K562 (cell line): ENCODE data around the gene SMIM15. TPM values are rescaled to one million over a fixed set of nuclear protein-coding genes. Genes with fewer than 3 reads are reported as not detected.

Source experiments
- ATAC-seq: fragments of 200-7000 bp; cut with Tn5 transposase; 3 replicates; pipeline ENCODE4 v1.9.1; 2020; ENCODE audit warnings: moderate library complexity
- BruUV-seq: library from RNA; stranded (reverse); fragments of 400-500 nt; replicated peaks from 2 replicates; lab custom pipeline; 2021; lab: Mats Ljungman, UMichigan
- CTCF ChIA-PET: fragments of 300-600 bp; formaldehyde crosslinking; extraction: SDS; loops from one replicate; lab custom pipeline; 2021; ENCODE audit warnings: low intra/inter-chr PET ratio; lab: Yijun Ruan, JAX
- POLR2A ChIA-PET: fragments of 300-600, 350-650 bp; sonication (Branson Sonifier 250); formaldehyde crosslinking; extraction: SDS; loops from one replicate; lab custom pipeline; 2021; ENCODE audit warnings: antibody characterized with exemption, inconsistent platforms; lab: Yijun Ruan, JAX
- DNase-seq, 4 experiments: peaks; one replicate each; pipeline versions ENCODE4 v3.0.0 to v3.0.0-alpha.2; 2011 to 2018; ENCODE audit warnings: low spot score in 3 of 4, mixed read lengths in 3 of 4; ENCODE audit errors: extremely low read depth in 1 of 4
- FAIRE-seq: peaks from 2 replicates; lab custom pipeline; 2011; peaks lifted over from hg19 to GRCh38; lab: Jason Lieb, UNC
- H2AFZ ChIP-seq: 2 replicates; pipeline ENCODE4 v1.6.0; 2011; ENCODE audit warnings: low read depth, low read length, control low read depth, inconsistent platforms
- H3K27ac ChIP-seq: fragments of 200-600 bp; 3 replicates; pipeline ENCODE4 v1.8.0; 2011; ENCODE audit warnings: low read depth, mild to moderate bottlenecking, control low read depth, inconsistent platforms, low read length, moderate library complexity, mixed read lengths; ENCODE audit errors: extremely low read depth
- H3K27me3 ChIP-seq, 2 experiments: fragments of 300-600 bp in 1 of 2; 2 replicates in 1 of 2; 3 replicates in 1 of 2; pipeline versions ENCODE4 v1.6.0 to v1.8.0; 2011; ENCODE audit warnings: inconsistent platforms in 2 of 2, low read length in 2 of 2, mild to moderate bottlenecking in 1 of 2, mixed read lengths in 1 of 2, moderate library complexity in 1 of 2; ENCODE audit not compliant: control insufficient read depth in 2 of 2, insufficient read depth in 2 of 2
- H3K36me3 ChIP-seq: fragments of 300-600 bp; 3 replicates; pipeline ENCODE4 v1.8.0; 2011; ENCODE audit warnings: mild to moderate bottlenecking, low read length, inconsistent platforms; ENCODE audit not compliant: control insufficient read depth, insufficient read depth
- H3K4me1 ChIP-seq, 2 experiments: fragments of 200-600 bp in 1 of 2; replicated peaks in 1 of 2; 2 replicates in 1 of 2; 3 replicates in 1 of 2; pipeline versions ENCODE4 v1.5.1 to v1.8.0; 2011; ENCODE audit warnings: inconsistent platforms in 2 of 2, low read length in 2 of 2, mild to moderate bottlenecking in 1 of 2, mixed read lengths in 1 of 2, moderate library complexity in 1 of 2; ENCODE audit not compliant: control insufficient read depth in 2 of 2, insufficient read depth in 2 of 2
- H3K4me2 ChIP-seq: 2 replicates; pipeline ENCODE4 v1.6.1; 2011; ENCODE audit warnings: low read length, control low read depth, inconsistent platforms, mixed read lengths; ENCODE audit not compliant: insufficient read depth
- H3K4me3 ChIP-seq: fragments of 200-600 bp; sonication (generic), shearing (Covaris generic); 2 replicates; pipeline ENCODE4 v1.5.1; 2016; ENCODE audit warnings: control low read depth, inconsistent platforms
- H3K79me2 ChIP-seq: fragments of 200-600 bp; 3 replicates; pipeline ENCODE4 v1.8.0; 2011; ENCODE audit warnings: low read length, inconsistent platforms; ENCODE audit not compliant: control insufficient read depth, insufficient read depth
- H3K9ac ChIP-seq, 2 experiments: 2 replicates each; pipeline versions ENCODE4 v1.6.0 to v1.6.1; 2011; ENCODE audit warnings: low read depth in 2 of 2, low read length in 2 of 2, control low read depth in 1 of 2, inconsistent platforms in 1 of 2, mild to moderate bottlenecking in 1 of 2, mixed read lengths in 1 of 2; ENCODE audit not compliant: insufficient read depth in 1 of 2
- H3K9me1 ChIP-seq: one replicate; pipeline ENCODE4 v1.6.0; 2011; ENCODE audit warnings: inconsistent platforms, mild to moderate bottlenecking, low read length, moderate library complexity; ENCODE audit not compliant: control insufficient read depth, insufficient read depth
- H3K9me3 ChIP-seq: replicated peaks from 2 replicates; pipeline ENCODE4 v1.5.1; 2011; ENCODE audit warnings: low read depth, low read length, inconsistent platforms; ENCODE audit not compliant: control insufficient read depth, insufficient read depth
- H4K20me1 ChIP-seq: replicated peaks from 2 replicates; pipeline ENCODE4 v1.6.1; 2011; ENCODE audit warnings: low read length, inconsistent platforms, mixed read lengths; ENCODE audit not compliant: control insufficient read depth, insufficient read depth
- GTF2F1 ChIP-seq: IDR thresholded peaks from 2 replicates; pipeline ENCODE4 v1.6.1; 2011; ENCODE audit warnings: low read depth, low read length, improper control_type of control experiment
- HINFP ChIP-seq: fragments of 450-650 bp; conservative IDR thresholded peaks from 2 replicates; pipeline ENCODE4 v1.6.1; 2016; ENCODE audit warnings: missing genetic modification characterization, low read depth, mild to moderate bottlenecking, control low read depth, missing compliant biosample characterization
- MAFF ChIP-seq: IDR thresholded peaks from 2 replicates; pipeline ENCODE4 v1.6.1; 2012; ENCODE audit warnings: low read length, improper control_type of control experiment
- MXI1 ChIP-seq: IDR thresholded peaks from 2 replicates; pipeline ENCODE4 v1.6.1; 2011; ENCODE audit warnings: low read depth, mild to moderate bottlenecking, improper control_type of control experiment, low read length
- NR1H2 ChIP-seq: sonication (generic); formaldehyde crosslinking; IDR thresholded peaks from 2 replicates; pipeline ENCODE4 v1.4.0; 2020; ENCODE audit warnings: mild to moderate bottlenecking, missing genetic modification reagents
- OTX1 ChIP-seq: fragments of 450-650 bp; formaldehyde crosslinking; IDR thresholded peaks from 2 replicates; pipeline ENCODE4 v1.4.0; 2022; ENCODE audit warnings: mild to moderate bottlenecking
- POLR2G ChIP-seq: fragments of 200-400 bp; formaldehyde crosslinking; IDR thresholded peaks from 2 replicates; pipeline ENCODE4 v1.6.1; 2017; ENCODE audit warnings: low read depth, mild to moderate bottlenecking, antibody characterized with exemption, low read length, moderate library complexity
- ZNF311 ChIP-seq: fragments of 250-450 bp; sonication (Bioruptor Pico); IDR thresholded peaks from 2 replicates; pipeline ENCODE4 v1.4.0; 2020; ENCODE audit warnings: mild to moderate bottlenecking, moderate library complexity
- ZNF609 ChIP-seq: sonication (generic); formaldehyde crosslinking; IDR thresholded peaks from 2 replicates; pipeline ENCODE4 v1.8.1; 2023; ENCODE audit warnings: missing genetic modification reagents, mild to moderate bottlenecking, borderline replicate concordance
- WGBS: fragments of 100-300 bp; shearing (Covaris generic); methylation state at CpG from one replicate; pipeline ENCODE4 v1.1.6; 2016; ENCODE audit warnings: low coverage, mixed read lengths; ENCODE audit not compliant: insufficient coverage; ENCODE audit errors: missing lambda C conversion rate; 5-methylcytosine and 5-hydroxymethylcytosine counted together
- in situ Hi-C: fragments of 300-500 bp; cut with MboI; formaldehyde crosslinking; loops from 4 replicates; pipeline ENCODE4 v1.15.0; 2018; ENCODE audit warnings: inconsistent platforms, mixed read lengths
- intact Hi-C: fragments of 100-400 bp; cut with micrococcal nuclease; formaldehyde crosslinking; loops from 2 replicates; pipeline ENCODE4 v1.14.2; 2022
- polyA plus RNA-seq, 8 experiments: library from polyadenylated mRNA; depleted of rRNA in 4 of 8; stranded (reverse) in 5 of 8; unstranded in 3 of 8; fragments of >200 nt; fragmentation: Nextera tagmentation in 2 of 8; fragmentation: Illumina TruSeq in 1 of 8; extraction: Ambion mirVana in 2 of 8; extraction: Trizol in 1 of 8; gene quantifications; 2 replicates each; pipeline versions ENCODE4 v1.2.1 to v1.2.3, GENCODE V29; 2011 to 2014; ENCODE audit warnings: inconsistent platforms in 1 of 8, missing spikeins in 1 of 8
- total RNA-seq, 7 experiments: library from RNA; depleted of rRNA in 6 of 7; stranded (reverse); fragments of >200 nt in 6 of 7; fragmentation: Illumina TruSeq in 2 of 7; extraction: Trizol in 2 of 7; gene quantifications; 2 replicates each; pipeline versions ENCODE4 v1.2.1 to v1.2.3, GENCODE V29; 2011 to 2021; ENCODE audit warnings: low replicate concordance in 1 of 7
- TF ChIP-seq, protein P1 (sequence below): fragments of 450-650 bp; IDR thresholded peaks from 2 replicates; pipeline ENCODE4 v1.6.1; 2018; ENCODE audit not compliant: partially characterized antibody

SMIM15 gene
- total and polyA plus RNA-seq, 9 of the 15 experiments (the other 6 are each of a cell fraction or from before 2014, with no cell fraction given) = 16.6 to 124 (median 82.0) TPM

- no peak for TF ChIP-seq HINFP (tag)
- TF ChIP-seq, all 486 proteins: peak for 0
Observed at GRCh38 chr5:61202213-61202612, 39.9 kb upstream of the SMIM15 start (continued).

DNA sequence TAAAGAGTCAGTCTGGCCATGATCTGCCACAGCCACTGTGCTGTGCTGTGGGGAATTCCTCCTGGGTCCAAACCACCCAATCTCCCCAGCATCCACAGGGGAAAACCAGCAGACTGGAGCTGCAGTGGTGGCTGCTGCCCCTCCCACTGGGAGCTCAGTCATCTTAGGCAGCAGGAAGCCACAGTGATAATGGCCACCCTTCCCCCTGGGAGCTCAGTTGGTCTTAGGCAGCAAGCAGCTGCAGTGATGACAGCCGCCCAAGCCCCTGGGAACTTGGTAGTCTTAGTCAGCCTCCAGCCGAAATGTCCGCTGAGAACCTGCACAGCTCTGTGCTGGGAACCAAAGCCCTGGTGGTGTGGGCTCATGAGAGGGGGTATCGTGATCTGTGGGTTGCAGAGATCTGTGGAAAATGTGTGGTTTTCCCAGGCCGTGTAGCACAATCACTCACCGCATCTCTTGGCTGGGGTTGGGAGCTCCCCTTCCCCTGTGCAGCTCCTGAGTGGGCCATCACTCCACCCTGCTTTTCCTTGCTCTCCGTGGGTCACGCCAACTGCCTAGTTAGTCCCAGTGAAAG, 38.4 kb upstream of the SMIM15 start:
- WGBS = 0% methylated on average over 6 of the region's 8 CpGs
- Histone ChIP-seq H3K4me1 (no peaks in the 10 kb centered on the region), H3K9me3 (no peaks in the 10 kb centered on the region), H3K4me3 (no peak overlapping the region), H3K9ac (no peak overlapping the region), H3K79me2 (no peaks in the 10 kb centered on the region), H2AFZ (no peak overlapping the region), H3K4me2 (no peak overlapping the region), H3K36me3 (no peaks in the 10 kb centered on the region), H3K27me3 (peaks cover 2 to 13% of the 10 kb centered on the region in 2 experiments; a peak in 3 of 5 replicates), H3K9me1 (no peaks in the 10 kb centered on the region), H3K27ac (no peak overlapping the region), H4K20me1 (no peaks in the 10 kb centered on the region)
- POLR2A ChIA-PET = no interaction called here
- FAIRE-seq (no peak), DNase-seq (no peak), ATAC-seq (no peak)
- no TSS peak for BruUV-seq
- in situ Hi-C loops (no loop called here), intact Hi-C loops (no loop called here)
- CTCF ChIA-PET = no interaction called here
- no peak for TF ChIP-seq MAFF
- TF ChIP-seq NR1H2 (CRISPR knock-in tag) = no peak
- TF ChIP-seq POLR2G = no peak
- TF ChIP-seq OTX1 (CRISPR knock-in tag) = no peak
- TF ChIP-seq, protein P1, sequence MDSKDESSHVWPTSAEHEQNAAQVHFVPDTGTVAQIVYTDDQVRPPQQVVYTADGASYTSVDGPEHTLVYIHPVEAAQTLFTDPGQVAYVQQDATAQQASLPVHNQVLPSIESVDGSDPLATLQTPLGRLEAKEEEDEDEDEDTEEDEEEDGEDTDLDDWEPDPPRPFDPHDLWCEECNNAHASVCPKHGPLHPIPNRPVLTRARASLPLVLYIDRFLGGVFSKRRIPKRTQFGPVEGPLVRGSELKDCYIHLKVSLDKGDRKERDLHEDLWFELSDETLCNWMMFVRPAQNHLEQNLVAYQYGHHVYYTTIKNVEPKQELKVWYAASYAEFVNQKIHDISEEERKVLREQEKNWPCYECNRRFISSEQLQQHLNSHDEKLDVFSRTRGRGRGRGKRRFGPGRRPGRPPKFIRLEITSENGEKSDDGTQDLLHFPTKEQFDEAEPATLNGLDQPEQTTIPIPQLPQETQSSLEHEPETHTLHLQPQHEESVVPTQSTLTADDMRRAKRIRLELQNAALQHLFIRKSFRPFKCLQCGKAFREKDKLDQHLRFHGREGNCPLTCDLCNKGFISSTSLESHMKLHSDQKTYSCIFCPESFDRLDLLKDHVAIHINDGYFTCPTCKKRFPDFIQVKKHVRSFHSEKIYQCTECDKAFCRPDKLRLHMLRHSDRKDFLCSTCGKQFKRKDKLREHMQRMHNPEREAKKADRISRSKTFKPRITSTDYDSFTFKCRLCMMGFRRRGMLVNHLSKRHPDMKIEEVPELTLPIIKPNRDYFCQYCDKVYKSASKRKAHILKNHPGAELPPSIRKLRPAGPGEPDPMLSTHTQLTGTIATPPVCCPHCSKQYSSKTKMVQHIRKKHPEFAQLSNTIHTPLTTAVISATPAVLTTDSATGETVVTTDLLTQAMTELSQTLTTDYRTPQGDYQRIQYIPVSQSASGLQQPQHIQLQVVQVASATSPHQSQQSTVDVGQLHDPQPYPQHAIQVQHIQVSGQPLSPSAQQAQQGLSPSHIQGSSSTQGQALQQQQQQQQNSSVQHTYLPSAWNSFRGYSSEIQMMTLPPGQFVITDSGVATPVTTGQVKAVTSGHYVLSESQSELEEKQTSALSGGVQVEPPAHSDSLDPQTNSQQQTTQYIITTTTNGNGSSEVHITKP = no peak
- no peak for TF ChIP-seq ZNF609 (CRISPR knock-in tag)
- TF ChIP-seq ZNF311 = no peak
- TF ChIP-seq MXI1 = no peak
- no peak for TF ChIP-seq GTF2F1
